T-helper 2 cell treated with Interferon-gamma antibody and Interleukin-4, amounts not matched to agents 100 ng/mL and 5 ng/mL, for 36 hours (primary cell): Measurements from ENCODE around the gene CROCC. TPM values are rescaled to one million over a fixed set of nuclear protein-coding genes. Genes with fewer than 3 reads are reported as not detected.
"Not testable (repeated sequence)": the region's sequence is repeated elsewhere in the genome, so short reads cannot be mapped to it uniquely, and the experiment has no call there.

Source experiments
- intact Hi-C: fragments of 100-400 bp; cut with micrococcal nuclease; formaldehyde crosslinking; loops from one replicate; pipeline ENCODE4 v1.15.1; 2023
- total RNA-seq: library from RNA; stranded (reverse); gene quantifications from 2 replicates; pipeline ENCODE4 v1.2.3, GENCODE V29; 2022

The CROCC gene
- total RNA-seq, 1 donor from 2014 or later, result 25.5 TPM

DNA sequence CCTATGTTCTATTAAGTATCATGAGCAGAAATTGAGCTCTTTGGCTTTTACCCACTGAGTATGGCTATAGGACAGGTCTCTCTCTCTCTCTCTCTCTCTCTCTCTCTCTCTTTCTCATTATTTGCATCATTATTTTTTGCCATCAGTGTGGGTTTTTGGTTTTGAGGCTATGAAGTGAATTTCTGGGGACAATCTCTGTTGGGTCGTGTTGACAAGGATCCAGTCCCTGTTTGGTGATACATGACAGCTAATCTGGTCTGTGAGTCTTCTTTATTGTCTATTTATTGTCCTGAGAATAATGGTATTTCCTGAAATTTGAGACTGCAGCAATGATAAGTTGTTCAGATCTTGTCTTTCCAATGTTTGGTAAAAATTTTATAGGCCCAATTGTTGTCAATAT is 24.1 kb upstream of the CROCC start:
- intact Hi-C loops, result not testable (repeated sequence)

DNA sequence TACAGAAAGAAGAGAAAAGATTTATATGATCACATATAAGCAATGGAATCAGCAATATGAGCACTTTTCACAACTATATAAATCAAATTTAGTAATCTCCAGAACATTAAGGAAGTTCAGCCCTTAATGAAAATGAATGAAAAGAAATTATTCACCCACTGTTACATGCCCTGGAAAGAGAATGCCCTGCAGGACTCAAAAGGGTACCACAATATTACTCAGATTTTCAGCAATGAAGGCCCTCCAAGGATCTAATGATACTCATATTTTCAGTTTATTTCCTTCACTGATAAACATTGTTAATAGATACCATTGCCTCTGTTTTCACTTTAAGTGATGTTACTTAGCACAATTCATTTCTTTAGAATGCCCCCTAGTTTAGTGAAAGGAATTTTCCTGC is 23.4 kb upstream of the CROCC start:
- intact Hi-C loops, result not testable (repeated sequence)

DNA sequence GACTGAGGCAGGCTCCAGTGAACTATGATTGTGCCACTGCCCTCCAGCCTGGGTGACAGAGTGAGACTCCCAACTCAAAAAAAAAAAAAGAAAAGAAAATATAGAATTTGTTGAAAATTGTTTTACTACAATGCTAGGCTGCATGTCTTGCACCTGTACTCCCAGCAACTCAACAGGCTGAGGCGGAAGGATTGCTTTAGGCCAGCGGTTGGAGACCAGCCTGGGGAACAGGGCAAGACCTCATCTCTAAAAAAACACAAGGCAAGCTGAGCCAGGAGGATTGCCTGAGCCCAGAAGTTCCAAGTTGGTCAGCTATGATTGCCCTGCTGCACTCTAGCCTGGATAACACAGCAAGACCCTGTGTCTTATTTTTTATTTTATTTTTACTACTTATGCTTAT is 22.7 kb upstream of the CROCC start:
- intact Hi-C loops, result not testable (repeated sequence)

DNA sequence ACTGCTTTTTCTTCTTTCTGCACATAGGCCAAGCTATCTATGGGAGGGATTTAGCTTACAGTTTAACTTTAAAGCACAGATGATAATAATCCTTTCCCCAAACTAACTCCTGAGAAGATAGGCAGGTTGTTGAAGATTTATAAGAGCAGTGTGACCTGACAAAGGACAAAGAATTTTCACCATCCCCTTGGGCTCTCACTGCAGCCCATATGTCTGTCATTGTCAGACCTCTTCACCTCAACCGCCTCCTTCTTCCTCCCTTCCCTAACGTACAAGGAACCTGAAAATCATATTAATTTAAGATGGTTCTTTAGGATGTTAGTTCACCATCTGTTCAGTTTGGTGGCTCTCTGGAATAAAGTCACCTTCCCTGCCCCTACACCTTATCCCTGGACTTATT is 21.0 kb upstream of the CROCC start:
- intact Hi-C loops, result no loop called here

DNA sequence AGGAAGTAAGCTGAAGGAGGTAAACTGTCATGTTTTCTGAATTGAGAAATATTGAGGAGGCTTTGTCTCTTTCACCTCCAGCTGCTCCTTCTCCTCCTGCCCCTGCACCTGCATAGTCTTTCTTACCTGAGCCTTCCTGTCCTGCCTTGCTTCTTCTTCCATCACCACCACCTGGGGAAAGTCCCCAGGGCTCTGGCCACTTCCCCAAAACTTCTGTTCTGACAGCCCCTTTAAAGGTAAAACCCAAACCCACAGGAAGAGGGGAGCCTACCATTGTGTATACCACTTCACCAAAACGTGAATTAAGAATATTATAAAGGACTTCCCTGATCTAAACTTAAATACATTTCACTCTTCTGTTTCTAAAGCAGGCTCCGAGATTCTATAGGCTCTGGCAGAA is 20.4 kb upstream of the CROCC start:
- intact Hi-C loops, result not testable (repeated sequence)

DNA sequence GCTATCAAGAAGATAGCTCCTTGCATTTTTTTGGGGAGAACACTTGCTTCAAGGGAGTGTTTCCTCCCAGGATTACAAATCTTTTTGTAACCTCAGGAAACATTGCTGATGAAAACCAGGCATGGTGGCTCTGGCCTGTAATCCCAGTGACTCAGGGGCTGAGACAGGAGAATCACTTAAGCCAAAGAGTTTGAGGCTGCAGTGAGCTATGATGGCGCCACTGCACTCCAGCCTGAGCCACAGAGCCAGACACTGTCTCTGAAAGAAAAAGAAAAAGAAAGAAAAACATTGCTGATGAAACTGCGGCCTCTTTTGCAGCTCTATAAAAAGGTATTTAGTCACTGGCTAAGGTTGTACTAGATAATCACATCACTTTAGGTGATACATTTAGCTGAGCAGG is 18.7 kb upstream of the CROCC start:
- intact Hi-C loops, result no loop called here

GRCh38 chr1:16903458-16903796 is 18.3 kb upstream of the CROCC start:
- intact Hi-C loops, result no loop called here

DNA sequence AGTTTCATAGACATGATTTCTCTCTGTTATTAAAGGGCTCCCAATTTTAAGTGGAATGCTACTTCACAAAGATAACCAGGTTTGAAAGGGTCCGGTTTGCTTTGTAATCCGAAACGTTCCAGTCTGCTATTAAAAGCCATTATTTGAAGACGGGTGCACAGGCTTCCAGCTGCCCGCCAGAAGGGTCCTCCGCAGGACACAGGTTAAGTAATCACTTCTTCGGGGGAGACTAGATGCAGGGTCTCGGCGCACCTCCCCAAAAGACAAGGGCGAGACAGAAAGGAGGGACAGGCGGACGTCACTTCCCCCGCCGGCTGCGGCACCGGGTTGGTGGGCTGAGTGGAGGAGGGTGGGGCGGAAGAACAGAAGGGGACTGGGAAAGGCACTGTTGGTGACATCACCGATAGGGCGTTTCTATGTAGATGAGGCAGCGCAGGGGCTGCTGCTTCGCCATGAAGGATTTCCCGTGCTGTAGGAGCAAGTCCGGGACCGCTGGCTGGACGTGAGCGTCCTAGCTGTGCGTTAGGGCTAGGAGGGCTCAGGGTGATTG is 17.1 kb upstream of the CROCC start:
- intact Hi-C loops, result loop anchor here (1.0 kb wide), 2 partner anchors 8 to 9 kb away; no protein-coding TSS in a partner anchor

- intact Hi-C loops, result loop anchor here (1.0 kb wide), 1 partner anchor 8 kb away; no protein-coding TSS in a partner anchor
Observed at GRCh38 chr1:16905110-16905867, 16.4 kb upstream of the CROCC start.

DNA sequence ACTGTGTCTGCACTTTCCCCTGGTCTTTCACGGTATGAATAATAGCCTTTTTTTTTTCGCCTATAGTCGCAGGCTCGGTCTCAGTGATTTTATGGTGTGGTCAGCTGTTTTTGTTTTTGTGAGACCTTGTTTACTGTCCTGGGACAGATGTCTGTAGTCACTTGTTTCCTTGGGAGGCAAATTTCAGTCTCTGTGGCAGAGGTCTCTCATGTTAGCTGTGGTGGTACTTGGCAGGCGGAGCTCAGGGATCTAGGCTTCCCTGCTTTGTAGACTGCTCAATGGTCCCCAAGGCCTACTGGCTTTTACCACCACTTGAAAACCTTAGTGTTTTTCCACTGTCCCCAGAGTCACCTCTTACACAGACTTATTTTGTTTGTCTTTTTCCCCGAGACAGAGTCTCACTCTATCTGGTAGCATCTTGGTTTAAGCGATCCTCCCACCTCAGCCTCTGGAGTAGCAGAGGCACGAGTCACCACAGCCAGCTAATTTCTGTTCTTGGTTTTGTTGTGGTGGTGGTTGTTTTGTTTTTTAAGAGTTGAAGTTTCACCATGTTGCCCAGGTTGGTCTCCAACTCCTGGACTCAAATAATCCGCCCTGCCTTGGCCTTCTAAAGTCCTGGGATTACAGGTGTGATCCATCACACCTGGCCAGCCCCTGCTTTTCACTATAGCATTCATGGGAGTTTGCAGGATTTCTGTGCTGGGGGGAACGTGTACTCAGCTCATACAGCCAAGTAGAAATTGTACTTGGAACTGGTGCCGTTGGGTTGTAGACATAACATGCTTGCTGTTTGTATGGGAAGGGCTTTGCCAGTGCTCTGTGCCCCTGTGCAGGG is 15.6 kb upstream of the CROCC start:
- intact Hi-C loops, result loop anchor here (1.0 kb wide), 1 partner anchor 7 kb away; no protein-coding TSS in a partner anchor

DNA sequence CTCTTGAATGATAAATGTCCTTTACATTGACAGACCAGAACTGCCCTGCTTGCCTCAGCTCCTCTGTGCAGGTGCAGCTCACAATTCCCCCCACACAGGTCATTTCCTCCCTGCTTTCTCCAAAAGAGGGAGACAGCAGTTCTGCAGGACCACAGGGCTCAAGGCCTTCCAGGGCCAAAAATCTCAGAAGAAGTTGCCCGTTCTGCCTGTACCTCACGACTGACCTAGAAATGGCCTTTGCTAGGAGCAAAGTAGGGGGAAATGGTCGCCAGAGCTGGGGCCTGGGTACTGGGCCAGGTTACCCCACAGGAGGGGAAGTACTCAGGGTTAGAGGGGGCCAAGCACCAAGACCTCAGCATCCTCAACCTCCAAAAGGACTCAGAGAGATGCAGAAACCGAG is 14.9 kb upstream of the CROCC start:
- intact Hi-C loops, result no loop called here

DNA sequence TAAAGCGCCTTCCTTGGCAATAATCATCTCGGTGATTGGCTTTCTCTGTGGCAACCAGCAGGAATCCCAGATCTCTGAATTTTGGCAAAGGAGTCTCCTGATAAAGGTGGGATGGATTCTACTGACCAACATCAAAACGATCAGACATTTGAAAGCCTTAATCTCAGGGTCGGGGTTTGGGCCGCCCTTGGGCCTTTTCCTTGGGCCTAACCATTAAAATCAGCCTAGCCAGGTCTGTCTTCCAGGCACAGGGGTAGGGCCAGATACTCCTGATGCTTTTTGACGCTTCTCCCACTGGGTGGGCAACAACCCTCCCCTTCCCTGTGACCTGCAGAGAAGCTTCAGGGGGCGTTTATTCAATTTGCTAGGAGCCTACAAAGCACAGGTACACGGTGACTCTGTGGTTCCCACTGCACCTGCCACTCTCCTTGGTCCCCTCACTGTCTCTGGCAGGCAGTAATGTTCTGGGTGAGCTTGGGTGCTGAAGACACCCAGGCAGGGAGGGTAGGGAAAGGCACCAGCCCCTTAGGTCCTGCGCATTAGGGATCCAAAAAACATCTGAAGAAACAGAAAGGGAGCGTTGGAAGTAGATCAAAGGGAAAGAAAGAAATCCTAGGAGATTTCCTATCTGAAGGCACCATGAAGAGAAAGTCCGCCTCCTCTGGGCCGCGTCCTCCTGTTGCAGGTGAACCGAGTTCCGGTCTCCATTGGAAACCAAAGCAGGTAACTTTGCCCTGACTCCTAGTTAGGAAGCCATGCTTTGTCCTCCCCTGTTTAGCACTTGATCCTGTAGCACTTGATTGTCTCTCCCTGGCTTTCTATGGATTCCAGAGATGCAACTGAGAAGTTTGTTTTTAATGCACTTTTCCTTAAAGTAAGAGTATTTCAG is 13.6 kb upstream of the CROCC start:
- intact Hi-C loops, result no loop called here

GRCh38 chr1:16911851-16912721 is 9.6 kb upstream of the CROCC start:
- intact Hi-C loops, result not testable (repeated sequence)

GRCh38 chr1:16912742-16913141 is 9.0 kb upstream of the CROCC start:
- intact Hi-C loops, result loop anchor here (1.0 kb wide), 1 partner anchor 7 kb away; no protein-coding TSS in a partner anchor

DNA sequence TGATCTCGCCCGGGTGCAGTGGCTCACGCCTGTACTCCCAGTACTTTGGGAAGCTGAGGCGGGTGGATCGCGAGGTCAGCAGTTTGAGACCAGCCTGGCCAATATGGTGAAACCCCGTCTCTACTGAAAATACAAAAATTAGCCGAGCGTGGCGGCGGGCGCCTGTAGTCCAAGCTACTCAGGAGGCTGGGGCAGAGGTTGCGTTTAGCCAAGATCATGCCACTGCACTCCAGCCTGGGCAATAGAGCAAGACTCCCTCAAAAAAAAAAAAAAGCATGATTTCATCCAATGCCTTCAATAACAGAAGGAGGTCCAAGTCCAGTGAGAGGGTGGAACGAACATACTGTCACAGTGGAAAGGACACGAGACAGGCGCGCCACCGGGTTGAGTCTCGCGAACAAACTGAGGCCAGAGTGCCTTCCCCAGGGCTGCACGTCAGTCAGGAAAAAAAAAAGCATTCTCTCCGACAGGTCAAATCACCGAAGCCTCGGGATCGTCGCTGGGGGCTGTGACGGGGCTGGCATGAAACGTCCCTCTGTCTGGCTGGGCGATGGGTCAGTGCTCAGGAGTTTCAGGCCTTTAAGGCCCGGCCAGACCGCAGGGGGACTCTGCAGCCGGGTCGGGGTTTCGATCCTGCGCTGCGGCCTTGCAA is 8.4 kb upstream of the CROCC start:
- intact Hi-C loops, result loop anchor here (1.0 kb wide), 1 partner anchor 8 kb away; no protein-coding TSS in a partner anchor

DNA sequence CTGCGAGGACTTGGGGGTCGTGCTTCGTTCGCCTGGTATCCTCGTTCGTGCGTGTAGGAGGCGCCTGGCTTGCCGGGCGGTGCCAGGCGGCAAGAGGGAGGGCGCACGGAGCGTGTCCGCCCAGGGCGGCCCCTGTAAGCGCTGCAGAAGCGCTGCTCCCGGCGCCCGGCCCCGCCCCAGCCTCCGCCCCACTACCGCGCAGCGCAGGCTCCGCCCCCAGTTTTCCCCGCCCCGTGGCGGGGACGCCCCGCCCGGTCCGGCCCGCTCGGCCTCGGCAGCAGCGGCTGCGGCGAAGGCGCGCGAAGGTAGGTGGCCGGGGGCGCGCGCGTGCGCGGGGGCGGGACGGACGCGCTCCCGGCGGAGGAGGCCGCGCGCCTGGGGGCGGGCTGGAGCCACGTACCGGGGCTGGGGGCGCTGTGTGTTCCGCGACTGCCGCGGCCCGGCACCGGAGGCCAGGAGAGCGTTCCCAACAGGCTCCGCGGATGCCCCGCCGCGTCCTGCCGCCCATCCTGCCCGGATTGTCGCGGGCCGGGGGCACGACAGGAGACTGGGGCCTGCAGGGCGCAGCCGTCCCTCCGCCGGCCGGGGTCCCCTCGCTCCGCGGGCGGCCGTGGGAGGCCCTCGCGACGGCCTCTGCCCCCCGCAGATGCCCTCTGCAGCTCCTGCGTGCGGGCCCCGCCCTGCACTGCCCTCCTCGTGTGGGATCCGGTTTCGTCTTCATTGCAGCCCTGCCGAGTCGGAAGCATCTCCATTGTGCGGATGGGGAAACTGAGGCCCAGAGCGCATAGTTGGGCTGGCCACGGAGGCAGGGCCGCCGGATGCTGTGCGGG is 7.7 kb upstream of the CROCC start:
- intact Hi-C loops, result loop anchor here (1.0 kb wide), 1 partner anchor 9 kb away; no protein-coding TSS in a partner anchor

GRCh38 chr1:16914928-16915626 is 6.7 kb upstream of the CROCC start:
- intact Hi-C loops, result not testable (repeated sequence)

GRCh38 chr1:16915627-16915973 is 6.1 kb upstream of the CROCC start:
- intact Hi-C loops, result no loop called here
